HL-60 (cell line): ENCODE data around the gene CCDC43.

Experiments used
- DNase-seq, 2 experiments: peaks; one replicate each; pipeline ENCODE4 v3.0.0-alpha.2; 2010 to 2020; ENCODE audit warnings: low read depth in 1 of 2, low spot score in 1 of 2
- H3K27ac ChIP-seq: fragments of 250-450 bp; sonication (Bioruptor Pico); replicated peaks from 2 replicates; pipeline ENCODE4 v1.5.1; 2020; ENCODE audit warnings: mild to moderate bottlenecking, moderate library complexity
- H3K27me3 ChIP-seq: fragments of 250-450 bp; sonication (Bioruptor Pico); 2 replicates; pipeline ENCODE4 v1.5.1; 2021; ENCODE audit warnings: mild to moderate bottlenecking, moderate library complexity; ENCODE audit not compliant: insufficient read depth, poor library complexity, severe bottlenecking
- H3K4me3 ChIP-seq: replicated peaks from 2 replicates; pipeline ENCODE4 v1.5.1; 2011; ENCODE audit warnings: mild to moderate bottlenecking, control low read depth, low read length; ENCODE audit not compliant: insufficient read depth
- CTCF ChIP-seq: IDR thresholded peaks from one replicate; pipeline ENCODE4 v1.5.1; 2011; ENCODE audit warnings: low read length, control low read depth, inconsistent platforms; ENCODE audit not compliant: insufficient read depth
- GABPA ChIP-seq: IDR thresholded peaks from 2 replicates; pipeline ENCODE4 v1.6.1; 2012; ENCODE audit warnings: low read depth
- POLR2AphosphoS5 ChIP-seq: IDR thresholded peaks from 2 replicates; pipeline ENCODE4 v1.6.1; 2012; ENCODE audit warnings: low read depth
- REST ChIP-seq: IDR thresholded peaks from 2 replicates; pipeline ENCODE4 v1.6.1; 2012; ENCODE audit warnings: low read depth; ENCODE audit not compliant: insufficient replicate concordance
- SPI1 ChIP-seq: IDR thresholded peaks from 2 replicates; pipeline ENCODE4 v1.6.1; 2012; ENCODE audit warnings: low read depth, mild to moderate bottlenecking, borderline replicate concordance

Gene CCDC43

GRCh38 chr17:44651228-44651627, 38.3 kb downstream of the CCDC43 start:
- Histone ChIP-seq H3K27me3 (peaks cover 6% of the 10 kb centered on the region), H3K27ac (no peak overlapping the region), H3K4me3 (no peak overlapping the region)
- no peak for DNase-seq
- TF ChIP-seq CTCF (no peak), GABPA (no peak), SPI1 (no peak), POLR2AphosphoS5 (no peak), REST (no peak)

- TF ChIP-seq CTCF (no peak), GABPA (no peak), REST (no peak), POLR2AphosphoS5 (no peak), SPI1 (no peak)
- Histone ChIP-seq H3K4me3 (no peak overlapping the region), H3K27me3 (no peaks in the 10 kb centered on the region), H3K27ac (no peak overlapping the region)
- no peak for DNase-seq
These were observed 40.6 kb downstream of the CCDC43 start for GRCh38 chr17:44648963-44649362.

- no peak for DNase-seq
- no peaks in the 10 kb centered on the region for H3K27me3 ChIP-seq
- H3K4me3 ChIP-seq: no peak overlapping the region
- TF ChIP-seq POLR2AphosphoS5 (no peak), REST (no peak), CTCF (no peak), SPI1 (no peak), GABPA (no peak)
- no peak overlapping the region for H3K27ac ChIP-seq
These were observed 41.8 kb downstream of the CCDC43 start for GRCh38 chr17:44647736-44648135.
